Measurements from ENCODE around the gene CLEC4C. TPM values are rescaled to one million over a fixed set of nuclear protein-coding genes. Genes with fewer than 3 reads are reported as not detected.

CLEC4C gene, protein sequence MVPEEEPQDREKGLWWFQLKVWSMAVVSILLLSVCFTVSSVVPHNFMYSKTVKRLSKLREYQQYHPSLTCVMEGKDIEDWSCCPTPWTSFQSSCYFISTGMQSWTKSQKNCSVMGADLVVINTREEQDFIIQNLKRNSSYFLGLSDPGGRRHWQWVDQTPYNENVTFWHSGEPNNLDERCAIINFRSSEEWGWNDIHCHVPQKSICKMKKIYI
- not detected in 2 replicates for total RNA-seq

DNA sequence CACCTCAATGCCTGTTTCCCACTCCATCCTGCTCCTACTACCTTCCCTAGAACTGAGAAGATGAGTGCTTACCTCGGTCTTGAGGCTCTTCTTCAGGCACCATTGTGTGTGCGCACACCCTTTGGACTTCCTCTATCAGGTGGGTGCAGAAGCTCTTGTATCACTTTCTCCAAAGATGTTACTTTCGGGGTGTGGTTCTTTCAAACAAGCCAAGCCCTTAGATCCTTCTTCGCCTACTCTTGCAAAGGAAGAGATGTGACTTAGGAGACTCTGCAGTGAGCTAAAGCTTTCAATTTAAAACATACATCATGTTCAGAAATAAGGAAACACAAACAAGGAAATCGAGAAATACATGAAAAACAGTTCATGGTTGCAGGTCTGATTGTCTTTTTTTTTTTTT is at the start of gene CLEC4C:
CLEC4C (minus strand) TSS at position 130 of the 400 bp plus-strand sequence; CDS start at position 103, 27 bp downstream.

DNA sequence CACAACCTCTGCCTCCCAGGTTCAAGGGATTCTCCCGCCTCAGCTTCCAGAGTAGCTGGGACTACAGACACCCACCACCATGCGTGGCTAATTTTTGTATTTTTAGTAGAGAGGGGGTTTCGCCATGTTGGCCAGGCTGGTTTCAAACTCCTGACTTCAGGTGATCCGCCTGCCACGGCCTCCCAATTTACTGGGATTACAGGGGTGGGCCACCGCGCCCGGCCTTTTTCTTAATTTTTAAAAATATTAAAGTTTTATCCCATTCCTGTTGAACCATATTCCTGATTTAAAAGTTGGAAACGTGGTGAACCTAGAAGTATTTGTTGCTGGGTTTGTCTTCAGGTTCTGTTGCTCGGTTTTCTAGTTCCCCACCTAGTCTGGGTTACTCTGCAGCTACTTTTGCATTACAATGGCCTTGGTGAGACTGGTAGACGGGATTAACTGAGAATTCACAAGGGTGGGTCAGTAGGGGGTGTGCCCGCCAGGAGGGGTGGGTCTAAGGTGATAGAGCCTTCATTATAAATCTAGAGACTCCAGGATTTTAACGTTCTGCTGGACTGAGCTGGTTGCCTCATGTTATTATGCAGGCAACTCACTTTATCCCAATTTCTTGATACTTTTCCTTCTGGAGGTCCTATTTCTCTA is 41.8 kb upstream of the CLEC4C start, which contains the start of gene NANOG:
NANOG (plus strand) TSS at position 519 of the 645 bp plus-strand sequence. CDS start 213 bp downstream, outside the sequence.

DNA sequence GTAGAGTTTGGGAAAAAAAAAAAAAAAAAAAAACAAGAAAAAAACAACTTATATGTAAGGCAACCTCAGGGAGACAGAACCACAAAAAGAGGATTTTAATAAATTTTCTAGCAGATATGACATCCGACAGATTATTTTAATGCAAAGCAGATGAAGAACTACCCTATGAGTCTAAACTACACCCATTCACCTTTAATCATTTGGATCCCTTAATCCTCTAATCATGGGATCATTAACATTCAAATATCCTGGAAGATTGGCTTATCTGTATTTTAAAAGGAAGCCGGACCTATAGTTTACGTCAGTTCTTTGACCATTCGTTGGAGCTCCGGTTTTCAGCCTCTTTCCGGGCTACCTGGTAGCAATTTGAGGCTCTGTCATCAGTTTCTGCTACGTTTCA is 36.0 kb downstream of the CLEC4C start, which contains the start of gene DPPA3:
DPPA3 (plus strand) TSS at position 301 of the 400 bp plus-strand sequence. CDS start 138 bp downstream, outside the sequence.

DNA sequence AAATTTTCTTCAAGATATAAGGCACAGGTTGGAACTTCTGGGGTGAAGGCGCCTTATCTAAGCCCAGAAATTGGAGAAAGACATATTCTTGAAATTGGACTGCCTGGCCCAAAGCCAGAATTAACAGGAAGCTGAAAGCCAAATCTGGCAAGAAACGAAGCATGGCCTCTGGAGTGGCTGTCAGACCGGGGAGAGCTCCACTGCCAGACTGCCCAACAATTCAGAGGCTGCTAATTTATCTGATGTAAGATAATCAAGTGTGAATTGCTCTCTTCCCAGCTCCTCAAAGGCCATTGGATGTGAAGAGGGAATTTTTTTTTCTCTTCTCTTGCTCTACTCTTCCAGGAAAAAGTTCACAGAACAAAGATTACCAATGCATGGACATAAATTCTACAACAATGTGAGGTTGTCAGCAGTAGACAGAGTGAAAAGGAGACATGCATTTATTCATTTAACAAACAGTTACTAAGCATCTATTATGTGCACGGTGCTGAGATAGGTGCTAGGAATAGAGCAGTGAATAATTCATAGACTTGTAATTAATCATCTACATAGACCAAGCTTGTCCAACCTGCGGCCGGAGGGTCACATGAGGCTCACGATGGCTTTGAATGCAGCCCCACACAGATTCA is 51.5 kb downstream of the CLEC4C start, which contains the start of gene GDF3:
GDF3 (minus strand) TSS at position 210 of the 632 bp plus-strand sequence; CDS start at position 163, 47 bp downstream.

Other genes starting within 250 kb of the CLEC4C start
- not detected in 2 replicates for gene CD163, start 243.6 kb downstream of the CLEC4C start, total RNA-seq
- not detected in 2 replicates for gene APOBEC1, start 81.5 kb downstream of the CLEC4C start, total RNA-seq
- gene GDF3, start 51.6 kb downstream of the CLEC4C start, total RNA-seq, result not detected in 2 replicates
- not detected in 2 replicates for gene DPPA3, start 35.9 kb downstream of the CLEC4C start, total RNA-seq
- gene NANOGNB, start 17.8 kb upstream of the CLEC4C start, total RNA-seq, result not detected in 2 replicates
- not detected in 2 replicates for gene NANOG, start 42.0 kb upstream of the CLEC4C start, total RNA-seq
- not detected in 2 replicates for gene SLC2A14, start 125.5 kb upstream of the CLEC4C start, total RNA-seq
- gene SLC2A3, start 188.8 kb upstream of the CLEC4C start, total RNA-seq, result 19.3 and 29.6 TPM in 2 replicates